OCI-LY1 (cell line): ENCODE data around the gene COL8A1.

Experiments used
- EZH2 ChIP-seq: fragments of 200-600 bp; sonication (generic), shearing (Covaris generic); IDR thresholded peaks from 2 replicates; pipeline ENCODE4 v1.8.0; 2017; ENCODE audit warnings: borderline replicate concordance, mixed run types, mild to moderate bottlenecking, antibody characterized with exemption, low read length, moderate library complexity, mixed read lengths
- TF ChIP-seq, protein P1 (sequence below): fragments of 200-600 bp; sonication (generic), shearing (Covaris generic); IDR thresholded peaks from 2 replicates; pipeline ENCODE4 v1.5.1; 2017; ENCODE audit warnings: mild to moderate bottlenecking, antibody characterized with exemption, low read length, moderate library complexity, mixed read lengths

DNA sequence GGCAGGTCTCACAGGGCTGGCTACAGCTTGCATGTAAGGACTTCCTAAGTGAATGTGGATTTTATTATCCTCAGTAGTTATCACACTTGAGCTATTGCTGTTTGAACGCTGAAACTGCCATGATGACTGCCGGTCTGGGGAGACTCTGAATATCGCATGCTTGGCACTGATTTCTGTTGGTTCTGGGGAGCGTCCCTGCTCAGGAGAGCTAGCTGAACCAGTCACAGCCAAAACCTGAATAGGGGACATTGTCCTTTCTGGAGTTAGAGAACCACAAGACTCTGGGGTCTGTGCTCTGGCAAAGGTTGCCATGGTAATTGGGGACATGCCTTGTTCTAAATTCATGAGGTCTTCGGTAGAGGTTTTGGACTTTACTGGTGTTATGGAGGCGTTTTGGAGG lies 210.0 kb downstream of the COL8A1 start:
- no peak for TF ChIP-seq EZH2
- TF ChIP-seq, protein P1, sequence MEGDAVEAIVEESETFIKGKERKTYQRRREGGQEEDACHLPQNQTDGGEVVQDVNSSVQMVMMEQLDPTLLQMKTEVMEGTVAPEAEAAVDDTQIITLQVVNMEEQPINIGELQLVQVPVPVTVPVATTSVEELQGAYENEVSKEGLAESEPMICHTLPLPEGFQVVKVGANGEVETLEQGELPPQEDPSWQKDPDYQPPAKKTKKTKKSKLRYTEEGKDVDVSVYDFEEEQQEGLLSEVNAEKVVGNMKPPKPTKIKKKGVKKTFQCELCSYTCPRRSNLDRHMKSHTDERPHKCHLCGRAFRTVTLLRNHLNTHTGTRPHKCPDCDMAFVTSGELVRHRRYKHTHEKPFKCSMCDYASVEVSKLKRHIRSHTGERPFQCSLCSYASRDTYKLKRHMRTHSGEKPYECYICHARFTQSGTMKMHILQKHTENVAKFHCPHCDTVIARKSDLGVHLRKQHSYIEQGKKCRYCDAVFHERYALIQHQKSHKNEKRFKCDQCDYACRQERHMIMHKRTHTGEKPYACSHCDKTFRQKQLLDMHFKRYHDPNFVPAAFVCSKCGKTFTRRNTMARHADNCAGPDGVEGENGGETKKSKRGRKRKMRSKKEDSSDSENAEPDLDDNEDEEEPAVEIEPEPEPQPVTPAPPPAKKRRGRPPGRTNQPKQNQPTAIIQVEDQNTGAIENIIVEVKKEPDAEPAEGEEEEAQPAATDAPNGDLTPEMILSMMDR: no peak
